COLO829 (cell line): ENCODE data around the gene NFIA.
"Not testable (repeated sequence)": the region's sequence is repeated elsewhere in the genome, so short reads cannot be mapped to it uniquely, and the experiment has no call there.

Experiments
- DNase-seq: peaks from one replicate; pipeline ENCODE4 v3.0.0; 2012; ENCODE audit warnings: low spot score

Gene NFIA

DNA sequence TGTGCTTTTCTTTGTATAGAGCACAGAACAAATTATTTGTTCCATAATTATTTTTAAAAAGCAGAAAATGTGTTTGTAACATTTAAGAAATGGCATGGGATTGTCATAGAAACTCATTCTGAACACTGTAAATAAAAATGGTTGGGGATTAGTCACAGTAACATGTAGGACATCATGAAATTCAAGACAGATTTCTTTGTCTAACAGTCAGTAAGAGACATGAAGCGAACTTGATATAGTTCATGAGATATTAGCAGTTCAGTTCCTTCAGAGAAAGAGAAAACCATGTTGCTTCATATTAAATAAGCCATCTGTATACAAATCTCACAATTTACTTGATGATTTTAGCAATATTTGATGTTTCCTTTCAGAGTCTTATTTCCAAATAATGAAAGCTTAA lies 19.7 kb downstream of the NFIA start:
- no peak for DNase-seq

DNA sequence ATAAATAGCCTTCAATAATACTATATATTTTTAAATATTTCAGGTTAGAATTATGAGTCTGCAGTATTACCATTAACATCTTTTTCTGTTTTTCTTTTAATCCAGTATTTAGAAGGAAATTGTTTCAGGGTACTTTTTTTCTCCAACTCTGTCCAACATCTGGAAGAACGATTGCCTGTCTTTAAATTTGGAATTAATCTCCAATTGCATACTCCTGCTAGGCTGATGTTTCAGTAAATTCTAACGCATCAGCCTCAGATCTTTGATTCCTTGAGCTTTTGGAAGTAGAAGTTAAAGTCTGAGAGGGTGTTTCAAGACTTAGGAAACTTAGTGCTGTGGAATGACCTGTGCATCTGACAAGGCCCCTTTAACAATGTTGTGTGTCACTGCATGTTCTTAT lies 20.3 kb downstream of the NFIA start:
- DNase-seq, result no peak

DNA sequence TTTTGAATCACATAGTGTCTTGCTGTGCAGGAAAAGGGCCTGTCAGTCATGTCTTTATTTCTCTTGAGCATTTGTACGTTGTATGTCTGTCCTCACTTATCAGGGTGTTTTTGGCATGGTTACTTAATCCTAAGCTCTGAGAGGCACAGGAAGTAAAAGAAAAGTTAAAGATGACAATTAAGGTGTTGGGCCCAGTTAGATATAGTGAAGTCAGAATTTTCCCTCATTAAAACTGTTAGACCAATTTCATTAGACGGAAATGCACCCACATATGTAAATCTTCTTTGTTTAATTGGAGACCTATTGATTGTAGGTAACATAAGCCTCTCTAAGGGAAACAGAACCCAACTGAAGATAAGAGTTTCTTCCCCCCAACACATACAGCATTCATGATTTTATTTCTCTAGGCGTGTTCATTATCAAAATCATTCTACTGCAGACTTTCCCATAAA lies 21.9 kb downstream of the NFIA start:
- DNase-seq, result no peak

DNA sequence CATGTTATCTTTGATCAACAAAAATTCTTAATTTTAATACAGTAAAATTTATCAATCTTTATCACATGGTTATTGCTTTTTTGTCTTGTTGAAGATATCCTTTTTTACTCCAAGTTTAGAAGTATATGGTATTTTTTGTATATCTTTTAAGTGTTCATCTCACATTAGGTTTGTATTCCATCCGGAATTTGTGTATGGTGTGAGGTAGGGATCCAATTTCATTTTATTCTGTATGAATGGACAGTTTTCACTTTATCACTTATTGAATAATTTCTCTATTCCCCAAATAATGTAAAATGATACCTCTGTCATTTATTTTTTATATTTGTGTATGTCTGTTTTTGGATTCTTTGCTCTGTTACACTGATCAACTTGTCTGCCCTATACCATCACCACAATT lies 25.3 kb downstream of the NFIA start:
- no peak for DNase-seq

DNA sequence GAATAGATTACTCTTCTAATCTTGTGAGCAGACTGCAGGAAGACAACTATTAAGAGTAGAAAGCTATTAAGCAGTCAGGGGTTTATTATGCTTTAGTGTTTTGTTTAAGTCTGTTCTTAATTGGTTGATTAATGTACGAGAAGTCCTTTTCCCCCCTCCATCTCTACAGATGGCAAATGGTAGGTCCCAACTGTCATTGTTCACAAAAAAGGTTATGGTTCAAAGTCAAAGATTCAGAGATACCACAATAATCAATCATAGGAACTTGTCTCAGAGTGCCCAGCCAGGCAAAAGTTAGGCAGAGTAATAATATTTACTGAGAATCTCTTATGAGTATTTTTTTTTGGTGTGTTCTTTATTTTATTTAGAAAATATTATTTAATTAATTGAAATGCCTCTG lies 26.8 kb downstream of the NFIA start:
- DNase-seq, result no peak

DNA sequence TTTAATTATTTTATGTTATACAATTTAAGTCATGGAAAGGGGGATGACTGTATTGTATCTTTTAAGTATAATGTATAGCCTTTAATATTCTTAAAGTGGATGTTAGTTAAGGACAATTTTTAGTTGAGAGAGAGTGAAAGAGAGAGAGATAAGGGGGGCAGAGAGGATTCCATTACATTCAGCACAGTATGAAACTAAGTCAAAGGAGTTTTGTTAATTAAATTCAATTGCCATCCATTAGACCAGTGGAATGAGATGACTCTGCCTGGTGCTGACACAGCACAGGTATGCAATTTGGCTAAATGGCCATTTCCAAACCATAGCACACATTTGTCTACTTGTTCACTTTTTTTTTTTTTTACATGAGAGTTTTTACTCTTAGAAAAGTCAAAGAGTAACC lies 27.5 kb downstream of the NFIA start:
- no peak for DNase-seq

DNA sequence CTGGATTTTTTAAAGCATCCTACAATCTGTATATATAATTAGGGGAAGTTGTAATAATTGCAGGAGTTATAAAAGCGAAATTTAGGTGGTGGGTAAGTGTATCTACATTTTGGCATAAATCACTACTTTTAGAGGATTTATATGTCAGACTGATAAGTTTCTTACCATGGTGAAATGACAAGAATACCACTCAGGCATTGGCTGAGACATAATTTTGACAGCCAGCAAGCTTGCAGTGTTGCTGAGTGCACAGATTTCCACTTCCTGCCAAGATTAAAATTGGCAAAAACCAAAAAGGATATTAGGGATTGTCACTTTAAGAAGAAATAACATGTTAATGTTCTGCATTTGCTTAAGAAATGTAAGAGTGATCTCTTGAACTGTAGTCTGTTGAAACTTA lies 28.2 kb downstream of the NFIA start:
- no peak for DNase-seq

DNA sequence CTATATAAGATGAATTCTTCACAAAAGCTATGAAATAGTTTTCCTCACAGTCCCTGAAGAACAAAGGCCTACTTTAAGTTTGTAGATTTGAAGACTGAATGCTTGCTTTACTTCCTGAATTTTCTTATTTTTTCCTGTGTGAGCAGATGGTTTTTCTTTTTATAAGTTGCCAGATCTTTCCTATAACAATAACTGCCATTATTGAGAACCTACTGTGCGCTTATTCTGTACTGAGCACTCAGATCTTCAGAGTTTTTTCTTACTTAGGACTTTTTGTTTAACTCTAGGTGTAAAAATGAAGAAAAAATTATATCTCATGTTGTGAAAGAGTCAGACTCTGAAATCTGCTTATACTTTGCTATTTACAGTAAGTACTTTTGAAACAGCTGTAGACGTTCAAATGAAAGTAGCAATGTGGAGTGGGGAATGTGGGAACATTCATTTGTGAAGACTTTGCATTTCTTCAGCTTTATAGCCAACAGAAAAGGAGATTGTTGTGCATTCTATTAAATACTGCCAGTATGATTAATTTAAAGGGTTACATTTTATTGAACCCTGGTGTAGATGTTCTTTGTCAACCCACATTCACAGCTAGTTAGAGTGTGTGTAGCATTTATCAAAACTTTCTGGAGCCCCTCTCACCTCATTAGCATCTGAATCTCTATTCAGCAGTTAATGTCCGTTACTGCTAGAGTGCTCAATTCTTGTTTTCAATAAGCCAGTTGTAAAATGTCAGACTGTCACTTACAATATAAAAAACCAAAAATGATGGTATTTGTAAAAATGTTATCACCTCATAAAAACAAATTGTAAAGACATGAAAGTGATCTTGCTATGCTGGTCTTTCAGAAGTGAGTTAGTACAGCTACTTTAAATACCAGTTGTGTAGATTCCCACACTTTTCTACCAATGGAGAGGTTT lies 29.0 kb downstream of the NFIA start:
- DNase-seq, result no peak

DNA sequence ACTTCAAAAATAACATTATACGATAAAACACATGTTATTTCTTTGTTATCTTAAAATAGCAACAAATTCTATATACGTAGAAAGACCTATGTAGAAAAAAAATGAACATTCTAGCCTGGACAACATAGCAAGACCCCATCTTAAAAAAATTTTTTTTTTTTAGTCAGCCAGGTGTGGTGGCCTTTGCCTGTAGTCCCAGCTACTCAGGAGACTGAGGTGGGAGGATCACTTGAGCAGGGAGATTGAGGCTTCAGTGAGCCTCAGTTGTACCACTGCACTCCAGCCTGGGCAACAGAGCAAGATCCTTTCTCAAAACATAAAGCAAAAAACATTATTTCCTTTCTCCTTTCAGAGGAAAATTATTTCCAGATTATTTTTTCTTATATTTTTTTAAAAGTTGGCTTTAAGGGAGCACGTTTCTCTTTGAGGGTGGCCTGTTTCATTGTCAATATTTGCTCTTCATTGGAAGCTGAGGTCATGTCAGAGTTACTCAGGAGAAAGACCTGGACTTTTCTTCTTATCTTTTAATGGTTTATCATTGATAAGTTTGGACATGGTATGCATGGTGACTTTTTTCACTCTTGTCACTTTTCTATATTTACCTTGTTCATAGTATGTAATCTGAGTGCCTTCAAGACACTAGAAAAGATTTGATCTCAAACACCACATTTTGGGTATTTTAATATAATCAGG lies 32.0 kb downstream of the NFIA start:
- DNase-seq, result no peak

DNA sequence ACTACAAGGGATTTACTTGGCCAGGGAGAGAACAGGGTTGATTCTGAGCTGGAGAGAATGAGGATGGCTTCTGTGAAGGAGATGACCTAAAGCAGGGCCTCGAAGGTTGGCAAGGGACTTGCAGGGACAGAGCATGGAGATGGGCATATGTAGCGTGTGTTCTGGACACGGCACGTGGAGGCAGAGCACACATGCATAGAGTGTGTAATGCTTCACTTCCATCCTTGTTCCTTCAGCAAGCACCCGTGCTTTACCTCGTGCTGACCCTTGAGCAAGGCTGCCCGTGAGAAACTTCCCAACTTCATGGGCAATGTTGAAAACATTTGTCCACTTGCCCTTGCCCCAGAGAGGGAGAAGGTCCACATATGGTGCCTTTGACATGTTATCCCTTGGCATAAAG lies 33.1 kb downstream of the NFIA start:
- DNase-seq, result no peak

DNA sequence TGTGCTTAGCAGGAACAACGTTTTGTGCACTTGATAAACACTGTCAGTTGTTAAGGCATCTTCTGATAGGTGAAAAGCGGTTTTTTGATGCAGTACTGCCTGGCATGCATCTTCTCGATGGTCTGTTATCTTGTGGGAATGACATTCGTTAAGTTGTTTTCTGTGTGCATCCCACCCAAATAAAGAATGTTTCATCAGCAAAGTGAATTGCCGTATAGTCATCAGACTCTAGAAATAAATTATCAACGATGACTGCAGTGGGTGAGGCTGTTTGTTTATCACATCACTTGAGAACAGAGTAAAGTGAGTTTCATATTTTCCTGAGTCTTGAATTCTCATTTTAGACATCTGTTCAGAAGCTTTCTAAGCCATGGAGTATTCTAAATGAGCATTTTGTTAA lies 34.1 kb downstream of the NFIA start:
- DNase-seq, result no peak

DNA sequence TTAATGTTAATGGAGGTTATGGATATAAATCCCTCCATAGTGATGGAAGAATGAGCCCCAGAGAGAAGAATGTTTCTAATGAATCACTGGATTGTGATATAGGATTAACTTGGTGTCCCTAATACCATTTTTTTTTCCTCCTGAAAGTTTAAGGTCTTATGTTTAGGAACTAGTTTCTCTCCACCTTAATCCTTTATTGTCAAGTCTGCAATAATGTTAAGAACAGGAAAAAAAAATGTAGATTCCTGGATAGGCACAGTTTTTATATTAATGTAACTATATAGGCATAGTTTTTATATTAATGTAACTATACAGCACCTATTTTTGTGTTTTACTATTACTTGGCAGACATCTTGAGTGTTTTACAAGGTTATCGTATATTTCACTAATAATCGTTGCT lies 34.9 kb downstream of the NFIA start:
- DNase-seq, result no peak

DNA sequence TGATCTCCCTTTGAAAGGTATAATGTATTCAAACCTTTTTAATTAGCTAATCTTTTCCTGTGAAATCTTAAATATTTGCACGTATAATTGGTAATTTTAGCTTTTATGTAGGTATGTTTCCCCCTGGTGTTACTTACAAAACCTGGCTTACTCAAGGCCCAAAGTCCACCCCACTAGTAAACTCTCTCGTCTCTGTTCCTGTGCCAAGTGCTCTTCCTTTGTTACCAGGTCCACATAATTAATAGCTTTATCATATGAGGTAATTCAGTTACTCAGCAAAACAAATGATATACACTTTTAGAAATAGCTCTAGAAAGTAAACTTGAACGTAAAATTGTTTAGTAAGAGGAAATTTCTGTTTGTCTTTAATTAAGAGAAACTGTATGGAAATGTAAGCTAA lies 36.7 kb downstream of the NFIA start:
- no peak for DNase-seq

DNA sequence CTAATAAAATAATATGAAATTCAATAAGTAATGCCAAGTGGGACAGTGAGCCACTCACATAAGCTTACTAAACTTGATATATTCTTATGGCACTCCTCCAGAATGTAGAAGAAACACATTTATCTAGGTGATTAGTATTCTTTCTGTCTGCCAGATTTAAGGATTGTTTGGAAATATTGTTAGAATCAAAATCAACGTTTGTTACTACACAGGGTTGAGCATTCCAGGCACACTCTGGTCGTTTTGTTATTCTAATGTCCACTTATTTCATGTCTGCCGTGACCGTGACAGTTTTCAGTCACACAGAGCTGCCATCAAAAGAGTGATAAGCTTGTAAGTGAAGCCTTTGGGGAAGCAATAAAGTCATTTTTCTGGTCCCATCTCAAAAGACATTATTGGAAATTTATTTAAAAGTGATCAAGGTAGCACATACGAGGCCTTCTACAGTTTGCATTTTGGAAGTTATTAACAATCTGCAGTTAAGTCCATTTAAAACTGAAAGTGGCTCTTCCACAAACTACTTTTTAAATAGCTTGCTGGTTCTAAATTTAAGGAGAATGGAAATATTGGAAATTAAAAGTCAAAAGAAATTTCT lies 38.0 kb downstream of the NFIA start:
- DNase-seq, result no peak

DNA sequence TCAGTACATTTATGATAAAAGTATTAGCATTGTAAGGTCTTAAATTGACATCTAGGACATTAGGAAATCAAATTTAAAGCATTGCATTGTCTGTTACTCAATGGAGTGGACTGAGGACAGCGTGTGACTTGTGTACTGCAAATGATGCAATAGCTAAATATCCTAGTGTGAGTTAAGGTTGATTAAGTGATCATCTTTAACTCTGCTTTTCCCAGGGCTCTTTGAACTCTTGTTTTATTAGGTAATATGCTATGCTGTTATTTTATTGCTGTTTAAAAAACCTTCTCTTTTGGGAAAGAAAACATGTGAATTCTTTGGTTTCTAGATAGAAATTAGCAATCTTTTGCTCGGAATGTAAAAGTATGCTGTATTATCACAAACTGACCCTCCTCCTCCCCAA lies 38.6 kb downstream of the NFIA start:
- no peak for DNase-seq

DNA sequence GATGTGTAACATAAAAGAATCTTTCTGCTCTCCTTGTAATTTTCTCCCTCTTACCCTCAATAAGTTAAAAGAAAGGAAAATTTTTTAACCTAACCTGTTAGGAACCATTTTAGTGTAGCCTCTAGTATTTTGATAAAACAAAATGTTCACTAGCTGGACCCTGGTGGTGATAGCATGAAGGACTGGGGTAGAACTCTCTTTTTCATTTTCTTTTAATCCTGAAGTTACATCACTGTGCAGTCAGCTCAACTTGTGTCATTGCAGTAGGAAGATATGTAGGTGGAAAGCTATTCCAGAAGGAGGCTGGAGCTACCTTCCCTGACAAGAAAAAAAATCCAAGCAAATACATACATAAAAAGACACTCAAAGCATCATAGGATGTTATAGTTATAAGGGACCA lies 39.3 kb downstream of the NFIA start:
- DNase-seq, result no peak

DNA sequence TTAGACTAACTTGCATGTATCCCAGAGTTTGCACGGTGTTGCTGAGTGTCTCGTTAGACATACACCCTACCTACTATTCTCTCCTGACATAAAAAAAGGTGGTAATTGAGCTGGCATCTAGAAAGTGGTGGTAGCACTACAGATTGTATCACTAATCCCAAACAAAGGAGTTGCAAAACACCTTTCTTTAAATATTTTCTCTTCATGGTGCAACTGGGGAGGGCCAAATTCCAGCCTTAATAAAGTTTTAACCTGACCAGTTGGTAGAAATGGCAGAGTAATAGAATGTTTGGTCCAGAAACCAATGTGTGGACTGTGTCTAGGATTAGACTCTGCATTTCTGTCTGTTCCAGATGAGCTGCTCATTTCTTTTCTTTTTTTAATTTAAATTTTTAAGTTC lies 40.0 kb downstream of the NFIA start:
- no peak for DNase-seq

DNA sequence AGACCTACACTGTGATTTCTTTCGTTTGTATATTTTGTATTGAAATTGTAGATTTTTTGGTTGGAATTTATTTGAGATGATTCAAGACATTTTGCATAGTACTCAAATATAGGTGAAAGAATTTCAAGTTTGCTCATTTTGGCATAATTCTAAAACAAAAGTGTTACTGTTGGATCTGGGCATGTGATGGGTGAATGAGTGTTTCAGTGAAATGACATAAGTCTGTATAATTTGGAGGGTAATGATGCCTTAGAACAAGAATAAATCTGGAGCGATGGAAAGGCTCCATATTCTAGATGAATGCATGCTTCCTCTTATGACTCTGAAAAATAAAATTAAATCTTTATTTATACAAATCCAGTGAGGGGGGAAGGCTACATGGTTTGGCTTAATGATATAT lies 41.0 kb downstream of the NFIA start:
- DNase-seq, result no peak

DNA sequence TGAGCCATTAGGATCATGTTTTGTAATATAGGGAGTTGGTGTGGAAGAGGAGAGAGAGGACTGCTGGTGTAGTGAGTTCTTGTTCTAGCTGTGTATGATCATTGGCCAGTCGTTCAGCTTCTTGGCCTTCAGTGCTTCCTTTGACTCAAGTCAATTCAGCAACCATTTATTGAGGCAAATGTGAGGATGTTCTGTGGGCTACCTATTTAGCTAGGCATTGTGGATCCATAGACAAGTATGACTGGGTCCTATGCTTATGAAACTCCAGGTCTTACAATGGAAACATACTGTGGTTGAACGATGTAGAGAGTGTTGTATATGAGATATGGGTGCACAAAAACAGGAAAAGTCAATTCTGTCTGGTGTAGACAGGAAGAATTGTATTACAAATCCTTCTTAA lies 41.7 kb downstream of the NFIA start:
- DNase-seq, result no peak

DNA sequence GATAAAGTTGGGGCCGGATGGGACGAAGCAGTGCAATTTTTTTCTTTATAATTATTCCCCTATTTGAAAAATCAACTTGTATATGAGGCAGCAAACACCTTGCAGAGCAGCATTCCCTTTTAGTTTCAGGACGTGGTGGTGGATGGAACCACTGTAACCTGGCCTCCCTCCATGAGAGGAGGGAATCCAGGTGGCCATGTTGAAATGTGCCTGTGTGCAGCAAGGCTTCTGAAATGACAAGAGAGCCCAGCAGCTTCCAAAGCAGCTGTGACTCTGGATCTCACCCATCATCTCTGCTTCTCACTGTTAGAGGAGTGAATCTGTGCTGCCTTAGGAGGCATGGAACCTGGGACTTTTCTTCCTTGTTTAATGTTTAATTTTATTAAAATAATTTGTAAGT lies 42.3 kb downstream of the NFIA start:
- no peak for DNase-seq

DNA sequence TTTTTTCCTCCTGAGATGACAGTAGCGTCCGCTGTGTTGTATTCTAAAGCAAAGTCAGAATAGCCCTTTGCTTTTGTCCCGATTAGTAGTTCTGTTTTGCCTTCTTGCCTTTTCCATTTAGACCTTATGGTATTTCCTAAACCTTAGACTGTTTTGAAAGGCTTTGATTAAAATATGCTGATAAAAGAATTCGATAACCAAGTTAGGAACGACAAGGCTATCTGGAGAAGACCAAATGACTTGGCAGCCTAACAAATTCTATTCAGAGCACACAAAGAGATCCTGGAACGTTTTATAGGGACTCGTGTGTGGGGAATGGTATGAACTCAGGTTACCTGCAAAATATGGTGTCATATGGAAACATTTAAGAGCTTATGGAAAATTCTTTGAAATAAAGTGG lies 42.9 kb downstream of the NFIA start:
- DNase-seq, result no peak

DNA sequence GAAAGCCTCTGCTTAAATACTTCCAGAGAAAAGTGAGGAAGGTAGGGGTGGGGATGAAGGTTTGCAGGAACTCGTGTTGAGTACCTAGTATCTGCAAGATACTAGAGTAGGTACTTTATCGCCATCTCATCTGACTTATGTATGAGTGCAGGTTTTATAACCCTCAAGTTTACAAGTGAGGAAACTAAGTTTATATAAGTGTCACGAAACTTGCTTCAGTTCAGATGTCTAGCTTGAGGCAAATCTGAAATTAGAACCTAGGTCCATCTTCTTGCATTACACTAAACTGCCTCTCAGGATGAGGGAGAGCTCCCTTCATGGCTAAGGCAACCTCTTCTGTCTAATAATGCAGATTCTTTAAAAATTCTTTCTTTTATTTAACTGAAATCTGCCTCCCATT lies 43.5 kb downstream of the NFIA start:
- no peak for DNase-seq

DNA sequence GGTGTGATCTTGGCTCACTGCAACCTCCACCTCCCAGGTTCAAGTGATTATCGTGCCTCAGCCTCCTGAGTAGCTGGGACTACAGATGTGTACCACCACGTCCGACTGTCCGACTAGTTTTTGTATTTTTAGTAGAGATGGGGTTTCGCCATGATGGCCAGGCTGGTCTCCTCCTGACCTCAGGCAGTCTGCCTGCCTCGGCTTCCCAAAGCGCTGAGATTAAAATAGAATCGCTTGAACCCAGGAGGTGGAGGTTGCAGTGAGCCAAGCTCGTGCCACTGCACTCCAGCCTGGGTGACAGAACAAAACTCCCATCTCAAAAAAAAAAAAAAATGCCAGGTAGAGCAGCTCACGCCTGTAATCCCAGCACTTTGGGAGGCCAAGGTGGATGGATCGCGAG lies 44.5 kb downstream of the NFIA start:
- DNase-seq, result not testable (repeated sequence)
